Measurements from ENCODE around the gene LSM2.
A peak's percentile ranks its signal among the peaks of the same experiment; 100 is the strongest.
"Not testable (repeated sequence)": the region's sequence is repeated elsewhere in the genome, so short reads cannot be mapped to it uniquely, and the experiment has no call there.

The LSM2 gene

GRCh38 chr6:31796993-31797385, 9.8 kb downstream of the LSM2 start:
- DNase-seq = no peak

- DNase-seq = peak; percentile 96 to 98
Observed at GRCh38 chr6:31795616-31796298, 11.0 kb downstream of the LSM2 start, which contains the start of gene VARS1. Gene VARS1, minus strand, starts transcription at chr6:31795752. Its CDS starts 535 bp downstream, at chr6:31795217.

- DNase-seq = peak in 1 of 2 experiments; percentile 70
Observed at GRCh38 chr6:31794866-31795615, 11.7 kb downstream of the LSM2 start.

- peak; percentile 48 to 61 for DNase-seq
Observed at GRCh38 chr6:31794294-31794865, 12.4 kb downstream of the LSM2 start.

GRCh38 chr6:31793927-31794245, 12.9 kb downstream of the LSM2 start:
- not testable (repeated sequence) for DNase-seq

GRCh38 chr6:31792761-31793171, 14.0 kb downstream of the LSM2 start:
- DNase-seq = no peak

- no peak for DNase-seq
Observed at GRCh38 chr6:31792090-31792374, 14.7 kb downstream of the LSM2 start.

GRCh38 chr6:31791324-31792089, 15.3 kb downstream of the LSM2 start:
- peak; percentile 59 to 64 for DNase-seq

- DNase-seq = no peak
Observed at GRCh38 chr6:31785475-31785874, 21.3 kb downstream of the LSM2 start.

- DNase-seq = no peak
Observed at GRCh38 chr6:31784098-31784925, 22.5 kb downstream of the LSM2 start.

GRCh38 chr6:31782126-31782855, 24.5 kb downstream of the LSM2 start:
- DNase-seq = no peak

- DNase-seq = no peak
Observed at GRCh38 chr6:31781244-31782125, 25.3 kb downstream of the LSM2 start.

GRCh38 chr6:31780507-31781243, 26.1 kb downstream of the LSM2 start:
- no peak for DNase-seq

GRCh38 chr6:31779908-31780307, 26.9 kb downstream of the LSM2 start:
- DNase-seq = no peak

GRCh38 chr6:31778999-31779885, 27.5 kb downstream of the LSM2 start:
- DNase-seq = no peak

- no peak for DNase-seq
Observed at GRCh38 chr6:31778193-31778592, 28.6 kb downstream of the LSM2 start.

GRCh38 chr6:31777667-31778050, 29.1 kb downstream of the LSM2 start:
- no peak for DNase-seq

GRCh38 chr6:31776989-31777666, 29.6 kb downstream of the LSM2 start, which contains the start of gene VWA7:
Gene VWA7, minus strand, starts transcription at chr6:31777328. Its CDS starts 549 bp downstream, at chr6:31776779.
- DNase-seq = peak in 1 of 2 experiments; percentile 9

Data from AML-193 (cell line).